Fibroblast of peridontal ligament (primary cell): ENCODE results near the gene SOX8.

Experiments used
- DNase-seq: peaks from one replicate; pipeline ENCODE4 v3.0.0-alpha.2; 2010; ENCODE audit errors: extremely low read depth

The SOX8 gene

DNA sequence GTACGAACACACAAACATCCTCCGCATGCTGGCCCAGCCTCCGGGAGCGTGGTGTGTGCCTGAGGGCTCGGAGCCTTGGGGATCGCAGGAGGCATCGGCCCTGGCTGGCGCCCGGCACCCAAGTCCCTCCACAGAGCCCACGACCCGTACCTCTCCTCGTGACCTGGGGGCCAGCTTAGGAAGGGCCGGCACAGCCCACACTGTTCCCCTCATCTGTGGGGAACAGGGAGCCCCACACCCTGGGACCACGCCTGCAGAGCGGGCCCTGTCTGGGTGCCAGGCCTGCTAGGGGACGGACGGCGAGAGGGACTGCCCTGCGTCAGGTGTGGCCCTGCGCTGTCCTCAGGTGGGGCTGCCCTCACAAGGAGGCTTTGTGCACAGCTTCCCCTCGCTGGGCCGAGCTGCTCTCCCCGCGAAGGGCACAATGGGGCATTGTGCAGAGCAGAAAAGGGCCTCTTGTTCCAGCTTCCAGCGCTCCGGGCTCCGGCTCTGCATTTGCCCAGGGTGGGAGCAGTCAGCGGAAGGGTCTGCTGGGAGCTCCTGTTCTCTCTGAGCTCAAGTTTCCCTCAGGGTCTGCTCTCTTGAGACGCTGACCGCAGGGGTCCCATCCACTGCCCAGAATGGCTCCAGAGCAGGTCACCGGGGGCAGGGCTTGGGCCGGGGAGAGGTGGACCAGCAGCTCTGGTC lies 9.1 kb upstream of the SOX8 start:
- no peak for DNase-seq

DNA sequence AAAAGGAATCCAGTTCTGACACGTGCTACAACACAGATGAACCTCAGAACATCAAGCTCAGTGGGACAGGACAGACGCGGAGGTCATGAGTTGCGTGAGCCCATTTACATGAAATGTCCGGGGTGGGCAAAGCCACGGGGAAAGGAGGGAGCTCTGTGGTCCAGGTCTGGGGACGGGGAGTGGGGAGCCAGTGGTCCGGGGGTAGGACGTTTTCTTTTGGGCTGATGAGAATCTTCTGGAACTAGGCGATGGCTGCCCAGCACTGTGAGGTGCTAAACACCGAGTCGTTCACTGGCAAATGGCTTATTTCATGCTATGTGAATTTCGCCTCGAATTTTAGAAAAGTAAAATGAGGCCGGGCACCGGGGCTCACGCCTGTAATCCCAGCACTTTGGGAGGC lies 8.2 kb upstream of the SOX8 start:
- no peak for DNase-seq

DNA sequence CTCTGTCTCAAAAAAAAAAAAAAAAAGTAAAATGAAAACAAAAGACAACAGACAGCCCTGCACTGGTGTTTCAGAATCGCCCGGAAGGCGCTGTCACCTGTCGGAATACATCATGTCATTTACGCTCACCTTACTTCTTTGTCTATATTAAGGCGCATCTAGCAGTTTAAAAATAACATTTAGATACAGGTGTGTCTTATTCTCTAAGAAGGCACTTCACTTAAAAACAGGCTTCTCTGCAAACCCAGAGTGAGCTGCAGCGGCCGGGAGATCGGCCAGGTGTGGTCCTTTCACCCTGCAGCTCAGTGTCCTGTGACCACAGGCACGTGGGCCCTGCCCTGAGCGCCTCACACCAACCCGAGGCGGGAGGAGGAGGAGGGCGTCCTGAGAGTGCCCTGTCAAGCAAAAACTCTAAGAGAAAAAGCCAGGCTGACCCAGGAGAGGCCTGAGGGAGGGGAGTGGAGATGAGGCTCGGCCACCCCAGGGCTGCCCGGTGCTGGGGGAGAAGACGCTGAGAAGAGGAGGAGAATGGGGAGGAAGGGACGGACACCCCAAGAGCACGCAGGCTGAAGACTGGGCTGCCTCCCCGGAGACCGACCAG lies 7.5 kb upstream of the SOX8 start:
- DNase-seq = no peak

DNA sequence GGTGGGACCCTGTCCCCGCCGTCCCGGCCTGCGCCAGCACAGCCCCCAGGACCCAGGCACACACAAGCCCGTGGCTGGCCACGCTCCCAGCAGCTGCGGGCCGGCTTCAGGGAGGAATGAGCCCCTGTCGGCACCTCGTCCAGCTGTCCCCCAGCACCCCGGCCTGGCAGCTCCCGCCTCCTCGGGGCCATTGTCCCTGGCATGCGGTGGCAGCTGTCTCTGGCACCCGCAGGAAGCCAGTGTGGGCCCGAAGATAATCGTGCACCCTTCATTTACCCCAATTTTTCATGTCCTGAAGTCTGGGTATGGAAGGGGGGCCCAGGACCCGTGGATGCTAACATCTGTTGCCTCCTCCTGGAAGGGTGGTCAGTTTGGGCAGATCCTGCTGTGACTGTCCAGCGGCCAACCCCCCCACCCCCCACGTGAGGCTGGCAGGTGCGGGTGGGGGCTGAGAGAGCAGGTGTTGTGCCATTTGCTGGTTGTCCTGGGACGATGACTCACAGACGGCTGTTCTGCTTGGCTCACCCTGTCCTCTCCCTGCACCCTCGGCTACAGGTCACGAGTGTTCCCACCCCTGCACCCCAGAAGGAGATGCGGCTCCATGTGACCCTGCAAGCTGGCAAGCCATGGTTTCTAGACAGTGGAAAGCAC lies 6.8 kb upstream of the SOX8 start:
- no peak for DNase-seq

DNA sequence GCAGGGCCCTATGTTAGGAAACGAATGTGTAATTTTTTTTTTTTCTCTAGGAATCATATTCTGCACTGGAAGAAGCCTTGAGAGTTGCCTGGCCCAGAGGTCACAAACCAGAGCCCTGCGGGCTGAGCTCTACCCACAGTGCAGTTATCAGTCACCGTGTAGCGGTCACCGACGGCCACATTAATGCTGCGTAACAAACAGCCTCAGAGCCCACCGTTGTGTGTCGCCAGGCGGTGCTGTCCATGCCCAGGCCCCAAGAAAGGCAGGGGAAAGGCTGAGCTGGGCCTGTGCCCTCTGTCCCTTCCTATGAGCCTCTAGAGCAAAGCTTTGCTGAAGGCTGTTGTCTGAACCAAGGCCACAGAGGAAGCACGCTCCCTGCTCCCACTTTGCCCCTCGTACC lies 6.3 kb upstream of the SOX8 start:
- DNase-seq = no peak

DNA sequence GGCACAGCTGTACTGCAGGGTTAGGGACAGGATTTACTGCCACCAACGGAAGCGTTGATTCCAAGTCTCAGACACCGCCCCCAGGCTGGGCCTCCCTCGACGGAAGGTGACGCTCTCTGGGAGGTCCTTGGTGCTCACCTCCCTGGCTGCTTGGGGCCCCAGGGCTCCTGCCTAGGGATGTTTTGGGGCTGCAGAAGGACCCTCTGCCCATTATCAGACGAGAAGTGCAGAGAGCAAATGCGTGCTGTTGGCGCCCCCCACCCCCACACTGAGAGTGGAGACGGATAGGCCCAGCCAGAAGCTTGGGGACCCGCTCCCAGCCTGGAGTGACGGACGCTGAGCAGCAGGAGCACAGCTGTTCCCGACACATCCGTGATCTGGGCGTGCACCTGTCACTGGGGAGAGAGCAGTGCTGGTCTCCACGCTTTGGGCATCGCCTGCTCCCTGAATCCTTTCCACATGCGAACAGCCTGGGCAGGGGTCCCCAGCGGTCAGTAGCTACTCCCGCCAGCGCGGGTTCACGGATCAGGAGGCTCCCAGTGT lies 5.1 kb upstream of the SOX8 start:
- no peak for DNase-seq

DNA sequence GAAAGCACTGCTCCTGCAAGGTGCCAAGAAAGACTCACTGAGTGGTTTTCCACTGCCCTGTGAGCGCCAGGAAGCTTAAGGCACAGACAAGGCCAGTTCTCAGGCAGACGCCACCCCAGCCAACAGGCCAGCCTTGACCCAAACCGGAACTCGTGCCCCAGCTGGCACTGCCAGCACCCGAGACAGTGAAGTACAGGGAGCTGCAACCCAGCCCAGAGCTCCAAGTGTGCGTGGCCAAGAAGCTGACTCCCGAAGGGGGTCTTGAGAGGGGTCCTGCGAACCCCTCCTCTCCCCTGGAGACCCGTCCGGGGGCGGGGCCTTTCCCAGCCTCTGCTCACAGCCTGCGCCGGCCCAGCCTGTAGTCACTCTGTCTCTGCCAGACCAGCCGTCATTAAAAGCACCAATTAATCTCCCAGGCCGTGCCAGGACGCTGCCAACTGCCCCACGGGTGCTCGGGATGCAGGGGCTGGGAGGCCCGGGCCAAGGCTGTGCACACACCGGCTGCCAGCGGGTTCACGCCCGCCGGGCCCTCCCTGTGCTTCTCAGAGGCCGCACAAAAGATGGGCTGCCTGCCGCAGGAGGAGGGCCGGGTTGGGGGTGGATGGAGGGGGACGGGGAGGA lies 4.4 kb upstream of the SOX8 start:
- DNase-seq = no peak

DNA sequence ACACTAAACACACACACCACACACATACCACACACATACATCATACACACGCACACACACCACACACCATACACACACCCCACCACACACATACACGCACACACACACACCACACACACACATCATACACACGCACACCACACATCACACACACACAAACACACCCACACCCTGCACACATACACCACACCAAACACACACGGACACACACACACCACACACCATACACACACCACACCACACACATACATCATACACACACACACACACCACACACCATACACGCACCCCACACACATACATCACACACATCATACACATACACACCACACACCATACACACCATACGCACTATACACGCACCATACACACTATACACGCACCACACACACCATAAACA lies 3.7 kb upstream of the SOX8 start:
- no peak for DNase-seq

DNA sequence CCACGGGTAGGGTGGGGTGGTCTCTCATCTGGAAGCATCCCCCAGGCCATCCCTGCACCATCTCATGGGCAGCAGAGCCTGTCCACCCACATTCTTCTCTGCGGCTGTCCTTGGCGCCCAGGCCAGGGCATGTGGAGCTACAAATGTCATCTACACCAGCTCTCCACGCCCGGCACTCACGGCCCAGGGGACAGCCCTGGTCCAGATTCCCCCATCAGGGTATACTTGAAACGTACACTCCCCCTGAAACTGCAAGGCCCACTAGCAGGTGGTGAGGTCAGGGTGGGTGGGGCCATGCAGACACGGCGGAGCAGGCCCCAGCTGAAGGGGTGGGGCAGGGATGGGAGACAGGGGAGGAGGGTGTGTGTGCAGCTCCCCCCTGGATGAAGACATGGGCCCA lies 3.2 kb upstream of the SOX8 start:
- DNase-seq = no peak

DNA sequence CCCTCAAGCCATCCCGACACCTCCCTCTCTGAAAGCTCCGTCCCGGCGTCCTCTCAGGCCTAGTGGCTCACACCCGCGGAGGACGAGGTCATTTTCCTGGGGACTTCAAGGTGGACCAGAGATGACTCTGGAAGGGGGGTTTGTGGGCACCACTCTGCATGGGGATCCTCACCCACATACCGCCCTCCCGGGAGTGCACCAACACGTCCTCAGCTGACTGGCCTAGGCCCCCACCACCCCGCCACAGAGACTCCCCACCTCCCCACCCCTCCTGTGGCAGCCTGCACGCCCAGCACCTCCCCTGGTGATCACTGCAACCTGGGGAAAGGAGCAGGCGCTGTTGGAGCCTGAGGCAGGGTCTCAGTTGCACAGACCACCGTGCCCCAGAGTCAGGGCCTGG lies 2.4 kb upstream of the SOX8 start:
- DNase-seq = no peak

DNA sequence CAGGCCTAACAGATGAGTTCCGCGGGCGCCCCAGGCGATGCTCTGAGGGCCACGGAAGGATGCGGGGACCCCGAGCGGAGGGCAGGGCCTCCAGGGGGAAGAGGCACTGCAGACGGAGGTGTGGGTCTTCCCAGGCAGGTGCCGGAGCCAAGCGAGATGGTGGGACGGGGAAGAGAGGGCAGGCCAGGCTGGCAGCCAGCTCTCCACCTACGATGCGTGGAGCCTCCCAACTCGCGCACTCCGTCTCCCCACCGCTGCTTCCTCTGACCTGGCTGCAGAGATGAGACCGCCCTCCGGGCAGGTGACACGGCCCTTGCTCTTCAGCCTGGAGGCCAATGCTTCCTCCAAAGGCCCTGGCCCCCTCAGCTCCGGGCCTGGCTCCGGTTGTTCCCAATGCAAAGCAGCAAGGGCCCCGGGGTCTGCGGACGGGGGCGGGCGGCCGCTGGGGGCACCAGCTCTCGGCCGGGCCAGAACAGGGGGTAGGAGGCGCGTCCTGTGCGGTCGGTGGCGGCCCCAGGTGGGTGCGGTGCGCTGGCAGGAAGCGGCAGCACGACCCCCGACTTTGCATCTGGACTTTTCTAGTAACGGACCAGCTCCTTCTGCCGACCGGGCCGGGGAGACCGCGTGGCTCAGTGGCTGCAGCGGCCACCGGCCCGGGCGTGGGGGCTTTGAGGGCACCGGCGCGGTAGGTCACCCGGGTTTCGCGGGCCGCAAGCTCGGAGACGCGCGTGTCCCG lies 1.5 kb upstream of the SOX8 start:
- no peak for DNase-seq

DNA sequence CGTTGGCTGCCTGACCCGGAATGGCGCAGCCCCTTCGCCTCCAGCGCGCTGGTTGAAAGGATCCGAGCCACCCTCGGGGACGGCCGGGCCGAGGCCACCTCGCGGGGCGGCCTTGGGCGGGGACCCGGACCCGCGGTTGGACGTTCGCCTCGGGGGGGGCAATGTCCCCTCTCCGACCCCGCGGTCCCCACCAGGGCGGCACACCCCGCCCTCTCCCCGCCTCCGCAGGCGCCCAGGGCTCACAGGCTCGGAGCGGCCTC lies 1.0 kb upstream of the SOX8 start:
- DNase-seq = no peak

DNA sequence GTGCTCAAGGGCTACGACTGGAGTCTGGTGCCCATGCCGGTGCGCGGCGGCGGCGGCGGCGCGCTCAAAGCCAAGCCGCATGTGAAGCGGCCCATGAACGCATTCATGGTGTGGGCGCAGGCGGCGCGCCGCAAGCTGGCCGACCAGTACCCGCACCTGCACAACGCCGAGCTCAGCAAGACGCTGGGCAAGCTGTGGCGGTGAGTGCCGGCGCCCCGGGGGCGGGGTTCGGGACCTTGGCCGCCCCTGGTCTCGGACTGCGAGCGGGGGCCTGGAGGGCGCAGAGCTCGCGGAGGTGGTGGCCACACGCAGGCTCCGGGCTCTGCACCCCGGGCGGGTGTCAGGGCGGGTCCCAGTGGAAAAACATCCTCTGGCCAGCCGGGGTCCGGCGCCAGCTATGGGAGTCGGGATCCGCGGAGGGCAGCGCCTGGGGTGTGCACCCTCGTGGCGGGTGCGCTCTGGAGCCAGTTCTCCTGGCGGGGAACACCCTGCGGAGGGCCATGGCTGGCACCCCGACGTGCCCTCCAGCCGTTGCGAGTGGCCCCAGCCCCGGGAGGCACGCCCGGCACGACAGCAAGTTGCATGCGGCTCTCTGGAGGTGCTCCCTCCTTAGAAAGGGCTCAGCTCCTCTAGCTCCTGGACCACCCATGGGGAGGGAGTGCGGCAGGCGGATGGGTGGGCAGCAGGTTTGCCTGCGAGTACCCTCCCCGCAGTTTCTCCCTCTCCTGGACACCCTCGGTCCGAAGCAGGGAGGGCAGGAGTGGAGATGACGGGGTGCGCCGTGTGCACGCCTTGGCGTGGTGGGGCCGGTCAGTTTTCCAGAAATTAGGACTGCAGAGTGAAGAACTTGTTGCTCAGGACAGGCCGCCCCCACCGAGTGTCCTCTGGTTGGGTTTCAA lies 824 bp downstream of the SOX8 start:
- no peak for DNase-seq

DNA sequence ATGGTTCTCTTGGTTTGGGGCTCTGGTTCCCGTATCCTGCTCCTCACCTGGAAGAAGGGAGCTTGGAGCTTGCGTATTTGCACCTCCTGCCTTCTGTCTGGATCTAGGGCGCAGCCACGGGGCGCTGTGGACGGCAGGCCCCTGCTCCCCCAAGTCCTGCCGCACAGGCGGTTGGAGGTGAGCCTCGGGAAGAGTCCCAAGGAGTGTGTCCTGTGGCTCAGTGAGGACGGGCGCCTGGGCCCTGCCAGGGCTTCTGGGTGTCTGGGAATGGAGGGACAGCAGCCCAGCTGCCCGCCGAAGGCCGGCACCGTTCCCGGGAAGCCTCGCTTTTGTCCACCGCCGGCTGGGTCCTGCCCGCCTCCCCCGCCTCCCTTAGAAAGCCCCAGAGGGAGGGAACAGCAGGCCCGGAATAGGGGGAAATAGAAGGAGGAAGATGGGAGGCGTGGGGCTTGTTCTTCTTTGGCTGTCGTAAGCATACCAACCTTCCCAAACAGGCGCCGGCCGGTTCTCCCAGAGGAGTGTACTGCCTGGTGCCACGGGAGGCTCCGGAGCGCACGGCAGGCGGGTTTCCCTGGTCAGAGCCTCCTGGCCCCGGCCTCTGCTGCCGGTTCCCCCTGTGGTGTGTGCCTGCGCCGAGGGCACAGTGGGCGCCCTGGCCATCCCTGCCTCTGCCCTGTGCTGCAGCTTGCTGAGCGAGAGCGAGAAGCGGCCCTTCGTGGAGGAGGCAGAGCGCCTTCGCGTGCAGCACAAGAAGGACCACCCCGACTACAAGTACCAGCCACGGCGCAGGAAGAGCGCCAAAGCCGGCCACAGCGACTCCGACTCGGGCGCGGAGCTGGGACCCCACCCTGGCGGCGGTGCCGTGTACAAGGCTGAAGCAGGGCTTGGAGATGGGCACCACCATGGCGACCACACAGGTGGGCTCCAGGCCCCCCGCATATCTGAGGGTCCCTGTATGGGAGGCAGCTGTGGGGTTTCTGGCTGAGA lies 1.8 kb downstream of the SOX8 start:
- no peak for DNase-seq

DNA sequence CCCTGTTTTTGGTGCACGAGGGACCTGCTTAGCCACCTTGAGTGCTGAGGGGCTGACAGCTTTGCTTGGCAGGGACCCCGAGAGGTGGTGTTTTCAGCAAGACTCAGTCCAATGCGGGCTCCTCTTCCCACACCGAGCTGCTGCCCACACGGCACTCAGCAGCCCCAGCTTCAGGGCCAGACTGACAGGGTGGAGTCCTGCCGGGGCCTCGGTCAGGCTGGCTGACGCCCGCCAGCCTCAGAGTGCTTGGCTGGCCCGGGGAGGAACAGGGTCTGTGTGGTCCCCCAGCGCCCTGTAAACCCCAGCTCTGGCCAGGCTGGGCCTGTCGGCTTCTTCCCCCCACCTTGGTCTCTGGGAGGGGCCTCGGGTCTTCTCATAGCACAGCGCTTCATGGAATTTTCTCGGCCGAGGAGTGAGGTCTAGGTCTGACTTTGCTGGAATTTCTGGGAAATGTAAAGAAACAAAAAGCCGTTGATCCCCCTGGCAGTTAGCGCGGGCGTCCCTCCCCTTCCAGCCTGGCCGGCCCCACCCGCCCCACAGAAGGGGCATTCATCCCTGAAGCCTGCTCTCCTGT lies 2.6 kb downstream of the SOX8 start:
- no peak for DNase-seq

DNA sequence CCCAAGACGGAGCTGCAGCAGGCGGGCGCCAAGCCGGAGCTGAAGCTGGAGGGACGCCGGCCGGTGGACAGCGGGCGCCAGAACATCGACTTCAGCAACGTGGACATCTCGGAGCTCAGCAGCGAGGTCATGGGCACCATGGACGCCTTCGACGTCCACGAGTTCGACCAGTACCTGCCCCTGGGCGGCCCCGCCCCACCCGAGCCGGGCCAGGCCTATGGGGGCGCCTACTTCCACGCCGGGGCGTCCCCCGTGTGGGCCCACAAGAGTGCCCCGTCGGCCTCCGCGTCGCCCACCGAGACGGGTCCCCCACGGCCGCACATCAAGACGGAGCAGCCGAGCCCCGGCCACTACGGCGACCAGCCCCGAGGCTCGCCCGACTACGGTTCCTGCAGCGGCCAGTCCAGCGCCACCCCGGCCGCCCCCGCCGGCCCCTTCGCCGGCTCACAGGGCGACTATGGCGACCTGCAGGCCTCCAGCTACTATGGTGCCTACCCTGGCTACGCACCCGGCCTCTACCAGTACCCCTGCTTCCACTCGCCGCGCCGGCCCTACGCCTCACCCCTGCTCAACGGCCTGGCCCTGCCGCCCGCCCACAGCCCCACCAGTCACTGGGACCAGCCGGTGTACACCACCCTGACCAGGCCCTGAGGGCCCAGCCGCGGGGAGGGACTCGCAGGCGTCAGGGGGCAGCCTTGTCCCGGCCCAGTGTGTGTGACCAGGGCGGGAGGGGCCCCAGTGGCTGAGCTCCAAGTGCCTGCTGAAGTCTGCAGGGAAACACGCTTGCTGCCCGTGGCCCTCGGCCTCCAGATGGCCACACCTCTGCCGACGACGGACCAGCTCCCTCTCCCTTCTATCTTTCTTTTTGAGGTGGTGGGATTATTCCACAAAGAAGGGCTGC lies 3.4 kb downstream of the SOX8 start:
- DNase-seq = no peak

DNA sequence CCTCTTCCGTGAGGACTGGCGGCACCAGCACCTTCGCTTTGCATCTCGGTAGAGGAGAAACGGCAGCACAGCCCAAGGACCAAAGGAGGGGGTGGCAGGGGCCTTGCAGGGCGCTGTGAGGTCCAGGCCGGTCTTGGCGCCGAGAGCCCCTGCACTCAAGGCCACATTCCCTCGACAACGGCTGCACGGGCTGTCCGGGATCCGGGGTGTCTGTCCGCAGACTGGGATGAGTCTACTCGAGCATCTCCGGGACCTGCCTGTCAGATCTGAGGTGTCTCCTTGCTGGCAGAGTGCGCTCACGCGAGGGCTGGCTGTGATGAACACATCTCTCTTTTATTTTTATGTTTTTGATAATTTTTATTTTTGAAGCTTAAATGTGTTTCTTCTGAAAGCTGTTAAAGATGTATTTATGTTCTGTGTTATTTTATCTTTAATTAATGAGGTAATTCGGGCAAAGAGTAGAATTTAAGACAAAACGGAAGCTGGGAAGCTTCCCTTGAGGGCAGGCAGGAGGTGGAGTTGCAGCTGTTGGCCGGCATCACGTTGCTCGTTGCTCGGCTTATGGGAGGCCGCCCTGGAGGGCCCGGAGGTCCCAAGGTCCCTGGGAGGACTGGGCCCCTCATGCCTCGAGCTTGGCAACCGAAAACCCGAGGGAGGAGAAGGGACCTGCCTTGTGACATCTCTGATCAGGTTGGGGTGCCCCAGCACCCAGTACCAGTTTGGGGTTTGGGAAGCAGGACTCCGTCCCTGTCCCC lies 4.3 kb downstream of the SOX8 start:
- no peak for DNase-seq

DNA sequence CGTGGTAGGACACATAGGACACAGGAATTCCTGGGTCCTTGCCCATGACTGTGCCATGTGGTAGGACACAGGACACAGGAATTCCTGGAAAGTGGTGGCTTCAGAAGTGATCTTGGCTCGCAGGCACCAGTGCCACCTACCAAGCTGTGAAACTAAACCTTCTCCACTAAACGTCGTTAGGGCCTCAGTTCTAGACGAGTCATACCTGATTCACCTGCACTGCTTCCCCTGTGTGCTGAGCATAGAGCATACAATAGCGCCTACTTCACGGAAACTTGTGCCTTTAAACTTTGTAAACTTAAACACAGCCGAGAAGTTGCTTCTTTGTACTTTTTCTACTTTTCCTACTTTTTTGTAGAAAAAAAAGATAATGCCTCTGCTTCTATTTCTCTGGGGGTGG lies 4.8 kb downstream of the SOX8 start:
- DNase-seq = no peak
